K562 (cell line): ENCODE measurements around the gene ZNF768. TPM values are rescaled to one million over a fixed set of nuclear protein-coding genes. Genes with fewer than 3 reads are reported as not detected.

Source experiments
- ATF7 ChIP-seq: fragments of 450-650 bp; IDR thresholded peaks from 2 replicates; pipeline ENCODE4 v1.7.1; 2014; ENCODE audit warnings: mild to moderate bottlenecking, moderate library complexity
- CTBP1 ChIP-seq: fragments of 450-650 bp; IDR thresholded peaks from 2 replicates; pipeline ENCODE4 v1.6.1; 2016; ENCODE audit warnings: borderline replicate concordance
- DMBX1 ChIP-seq: fragments of 250-450 bp; sonication (Bioruptor Pico); IDR thresholded peaks from 2 replicates; pipeline ENCODE4 v1.8.0; 2022; ENCODE audit warnings: inconsistent platforms, mild to moderate bottlenecking, moderate library complexity, borderline replicate concordance
- E2F3 ChIP-seq: fragments of 250-450 bp; sonication (Bioruptor Pico); IDR thresholded peaks from 2 replicates; pipeline ENCODE4 v1.4.0; 2020; ENCODE audit warnings: mild to moderate bottlenecking
- ETS1 ChIP-seq: conservative IDR thresholded peaks from 2 replicates; pipeline ENCODE4 v1.6.1; 2011; ENCODE audit warnings: low read depth, mild to moderate bottlenecking, low read length; ENCODE audit not compliant: control insufficient read depth
- ETV1 ChIP-seq: fragments of 450-650 bp; conservative IDR thresholded peaks from 2 replicates; pipeline ENCODE4 v1.6.1; 2016; ENCODE audit warnings: missing genetic modification characterization, control low read depth, low read depth, missing compliant biosample characterization
- FUS ChIP-seq: fragments of 200-400 bp; formaldehyde crosslinking; optimal IDR thresholded peaks from 2 replicates; pipeline ENCODE3; 2017; ENCODE audit warnings: low read depth, low read length
- IFI16 ChIP-seq: fragments of 250-450 bp; sonication (Bioruptor Pico); IDR thresholded peaks from 2 replicates; pipeline ENCODE4 v2.1.2; 2022; ENCODE audit warnings: mild to moderate bottlenecking, inconsistent platforms
- MBD2 ChIP-seq: sonication (generic); IDR thresholded peaks from 2 replicates; pipeline ENCODE4 v1.6.1; 2016; ENCODE audit warnings: low read depth, borderline replicate concordance
- NFYB ChIP-seq: IDR thresholded peaks from 2 replicates; pipeline ENCODE4 v1.6.1; 2011; ENCODE audit warnings: mild to moderate bottlenecking, moderate library complexity; ENCODE audit not compliant: insufficient read length; ENCODE audit errors: extremely low read depth
- NRF1 ChIP-seq, 2 experiments: fragments of 450-650 bp; IDR thresholded peaks in 1 of 2; conservative IDR thresholded peaks in 1 of 2; 2 replicates each; pipeline ENCODE4 v1.6.1; 2014; ENCODE audit warnings: mild to moderate bottlenecking in 2 of 2
- POLR2AphosphoS5 ChIP-seq: IDR thresholded peaks from 2 replicates; pipeline ENCODE4 v1.6.1; 2011; ENCODE audit warnings: mild to moderate bottlenecking, low read depth, low read length, moderate library complexity; ENCODE audit not compliant: control insufficient read depth, insufficient read depth
- POU5F1 ChIP-seq: fragments of 150-350 bp; IDR thresholded peaks from 2 replicates; pipeline ENCODE4 v1.6.1; 2014; ENCODE audit warnings: borderline replicate concordance, low read length, low read depth, mild to moderate bottlenecking; ENCODE audit not compliant: partially characterized antibody
- SIN3A ChIP-seq, 2 experiments: fragments of 150-350 bp in 1 of 2; IDR thresholded peaks; 2 replicates each; pipeline ENCODE4 v1.6.1; 2011 to 2016; ENCODE audit warnings: borderline replicate concordance in 2 of 2, low read depth in 2 of 2, low read length in 2 of 2, mild to moderate bottlenecking in 2 of 2, moderate library complexity in 2 of 2; ENCODE audit not compliant: control insufficient read depth in 1 of 2
- SMAD2 ChIP-seq: fragments of 150-350 bp; IDR thresholded peaks from 2 replicates; pipeline ENCODE4 v1.6.1; 2014; ENCODE audit warnings: low read depth, mild to moderate bottlenecking, low read length
- TAF1 ChIP-seq: IDR thresholded peaks from 2 replicates; pipeline ENCODE4 v1.6.1; 2011; ENCODE audit warnings: mild to moderate bottlenecking, low read length, moderate library complexity; ENCODE audit not compliant: insufficient read depth, control insufficient read depth, severe bottlenecking; ENCODE audit errors: extremely low read depth
- ZNF511 ChIP-seq: sonication (generic); formaldehyde crosslinking; IDR thresholded peaks from 2 replicates; pipeline ENCODE4 v1.8.0; 2022; ENCODE audit warnings: mild to moderate bottlenecking, missing genetic modification reagents
- ZNF561 ChIP-seq: fragments of 450-650 bp; formaldehyde crosslinking; conservative IDR thresholded peaks from 2 replicates; pipeline ENCODE4 v1.4.0; 2020; ENCODE audit warnings: mild to moderate bottlenecking, moderate library complexity
- ZNF644 ChIP-seq: fragments of 200-800 bp; sonication (Bioruptor generic); IDR thresholded peaks from 2 replicates; pipeline ENCODE4 v1.6.1; 2016; ENCODE audit warnings: low read depth, missing genetic modification characterization, missing compliant biosample characterization
- ZNF695 ChIP-seq: fragments of 450-650 bp; formaldehyde crosslinking; IDR thresholded peaks from 2 replicates; pipeline ENCODE4 v1.4.0; 2020; ENCODE audit warnings: mild to moderate bottlenecking, moderate library complexity
- polyA plus RNA-seq, 8 experiments: library from polyadenylated mRNA; depleted of rRNA in 4 of 8; stranded (reverse) in 5 of 8; unstranded in 3 of 8; fragments of >200 nt; fragmentation: Nextera tagmentation in 2 of 8; fragmentation: Illumina TruSeq in 1 of 8; extraction: Ambion mirVana in 2 of 8; extraction: Trizol in 1 of 8; gene quantifications; 2 replicates each; pipeline versions ENCODE4 v1.2.1 to v1.2.3, GENCODE V29; 2011 to 2014; ENCODE audit warnings: inconsistent platforms in 1 of 8, missing spikeins in 1 of 8
- total RNA-seq, 7 experiments: library from RNA; depleted of rRNA in 6 of 7; stranded (reverse); fragments of >200 nt in 6 of 7; fragmentation: Illumina TruSeq in 2 of 7; extraction: Trizol in 2 of 7; gene quantifications; 2 replicates each; pipeline versions ENCODE4 v1.2.1 to v1.2.3, GENCODE V29; 2011 to 2021; ENCODE audit warnings: low replicate concordance in 1 of 7
- TF ChIP-seq, protein P1 (sequence below): sonication (generic); formaldehyde crosslinking; IDR thresholded peaks from 2 replicates; pipeline ENCODE4 v1.8.1; 2023; ENCODE audit warnings: mild to moderate bottlenecking, missing genetic modification reagents, moderate library complexity
- TF ChIP-seq, protein P2 (sequence below): fragments of 450-650 bp; conservative IDR thresholded peaks from 2 replicates; pipeline ENCODE4 v1.6.1; 2016; ENCODE audit warnings: missing genetic modification characterization, low read depth, mild to moderate bottlenecking, missing compliant biosample characterization, moderate library complexity

Gene ZNF768
- total and polyA plus RNA-seq, 9 of the 15 experiments (the other 6 are each of a cell fraction or from before 2014, with no cell fraction given), result 0.13 to 50.7 (median 26.9) TPM

DNA sequence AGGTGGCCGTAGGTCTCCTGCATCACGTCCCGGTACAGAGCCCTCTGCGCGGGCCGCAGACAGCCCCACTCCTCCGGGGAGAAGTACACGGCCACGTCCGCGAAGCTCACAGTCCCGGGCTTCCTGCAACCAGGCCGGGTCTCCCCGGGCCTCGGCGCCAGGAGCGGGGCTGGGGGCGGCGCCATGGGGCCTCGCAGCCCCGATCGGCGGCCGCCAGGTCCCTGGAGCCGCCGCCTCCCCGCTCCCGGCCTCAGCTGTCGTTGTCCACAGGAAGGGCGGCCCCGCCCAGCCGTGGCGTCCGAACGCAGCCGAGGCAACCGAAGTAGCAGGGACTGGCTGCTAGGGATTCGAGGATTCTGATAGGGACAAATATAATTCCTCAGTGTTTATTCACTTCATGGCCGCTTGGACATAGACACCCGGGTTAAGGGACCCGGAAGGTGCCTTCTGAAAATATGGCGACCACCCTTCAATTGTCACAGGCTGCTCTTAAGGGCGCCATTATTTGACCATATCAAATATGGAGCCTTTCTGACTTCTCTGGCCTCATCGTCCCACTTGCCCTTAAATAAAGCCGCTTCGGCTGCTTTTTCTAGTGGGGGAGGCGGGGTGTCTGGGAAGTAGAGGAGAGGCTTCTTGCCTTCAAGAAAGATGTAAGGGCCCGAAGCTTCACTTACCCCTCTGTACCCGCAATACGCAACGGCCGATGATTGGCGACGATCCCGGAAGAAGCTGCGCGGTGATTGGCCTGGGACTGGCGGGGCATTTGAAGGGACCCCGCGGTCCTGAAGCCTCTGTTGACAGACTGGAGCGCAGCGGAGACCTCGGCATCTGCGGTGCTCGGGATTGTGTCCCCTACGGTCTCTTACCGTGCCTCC is 45.3 kb upstream of the ZNF768 start, which contains the start of gene ZNF688 (continued):
- peak; percentile 76 for TF ChIP-seq ETS1
- TF ChIP-seq TAF1, result peak; percentile 74
- peak; percentile 58 for TF ChIP-seq FUS
- peak; percentile 99 for TF ChIP-seq MBD2
- peak; percentile 78 for TF ChIP-seq ATF7
- TF ChIP-seq E2F3 (CRISPR knock-in tag), result 0 out of 2 replicates have a peak, but pooled peaks have one; percentile 59
- no peak for TF ChIP-seq POU5F1
- TF ChIP-seq ZNF511 (CRISPR knock-in tag), result no peak; the same call in 1 of the 2 replicates
- TF ChIP-seq IFI16, result no peak
- TF ChIP-seq CTBP1, result peak; percentile 11; the same call in 1 of the 2 replicates
- peak; percentile 64; the same call in 1 of the 2 replicates for TF ChIP-seq DMBX1 (CRISPR knock-in tag)
- TF ChIP-seq, protein P1, sequence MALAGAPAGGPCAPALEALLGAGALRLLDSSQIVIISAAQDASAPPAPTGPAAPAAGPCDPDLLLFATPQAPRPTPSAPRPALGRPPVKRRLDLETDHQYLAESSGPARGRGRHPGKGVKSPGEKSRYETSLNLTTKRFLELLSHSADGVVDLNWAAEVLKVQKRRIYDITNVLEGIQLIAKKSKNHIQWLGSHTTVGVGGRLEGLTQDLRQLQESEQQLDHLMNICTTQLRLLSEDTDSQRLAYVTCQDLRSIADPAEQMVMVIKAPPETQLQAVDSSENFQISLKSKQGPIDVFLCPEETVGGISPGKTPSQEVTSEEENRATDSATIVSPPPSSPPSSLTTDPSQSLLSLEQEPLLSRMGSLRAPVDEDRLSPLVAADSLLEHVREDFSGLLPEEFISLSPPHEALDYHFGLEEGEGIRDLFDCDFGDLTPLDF (CRISPR knock-in tag), result peak; percentile 34; the same call in 1 of the 2 replicates
- peak; percentile 88 for TF ChIP-seq ZNF644 (tag)
- no peak for TF ChIP-seq ZNF695 (CRISPR knock-in tag)
- peak; percentile 33; the same call in 1 of the 2 replicates for TF ChIP-seq ETV1
- peak; percentile 46; the same call in 1 of the 2 replicates for TF ChIP-seq POLR2AphosphoS5
- TF ChIP-seq SMAD2, result no peak
- no peak for TF ChIP-seq ZNF561 (CRISPR knock-in tag)
- peak; percentile 57 to 71 for TF ChIP-seq NRF1 (conservative IDR thresholded peaks at IDR 0.05 in 1 of 2, IDR thresholded peaks at IDR 0.05 in 1 of 2)
- peak; percentile 58 to 83; a peak in 3 of 4 replicates for TF ChIP-seq SIN3A (IDR thresholded peaks at IDR 0.05; ENCODE audit: borderline replicate concordance in 2 of 2, control insufficient read depth in 1 of 2, low read depth in 2 of 2, low read length in 2 of 2)
- TF ChIP-seq, protein P2, sequence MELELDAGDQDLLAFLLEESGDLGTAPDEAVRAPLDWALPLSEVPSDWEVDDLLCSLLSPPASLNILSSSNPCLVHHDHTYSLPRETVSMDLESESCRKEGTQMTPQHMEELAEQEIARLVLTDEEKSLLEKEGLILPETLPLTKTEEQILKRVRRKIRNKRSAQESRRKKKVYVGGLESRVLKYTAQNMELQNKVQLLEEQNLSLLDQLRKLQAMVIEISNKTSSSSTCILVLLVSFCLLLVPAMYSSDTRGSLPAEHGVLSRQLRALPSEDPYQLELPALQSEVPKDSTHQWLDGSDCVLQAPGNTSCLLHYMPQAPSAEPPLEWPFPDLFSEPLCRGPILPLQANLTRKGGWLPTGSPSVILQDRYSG (tag), result peak; percentile 68; the same call in 1 of the 2 replicates
- TF ChIP-seq NFYB, result peak; percentile 98
